H1 (cell line): ENCODE measurements around the gene AGAP3. TPM values are rescaled to one million over a fixed set of nuclear protein-coding genes. Genes with fewer than 3 reads are reported as not detected.

Source experiments
- CTCF ChIA-PET: fragments of 300-600 bp; sonication (Branson Sonifier 250); formaldehyde crosslinking; loops from one replicate; lab custom pipeline; 2021; ENCODE audit not compliant: partially characterized antibody; lab: Charles Lee
- POLR2A ChIA-PET: fragments of 300-600 bp; sonication (Branson Sonifier 250); formaldehyde crosslinking; loops from one replicate; lab custom pipeline; 2021; ENCODE audit warnings: inconsistent platforms; ENCODE audit not compliant: partially characterized antibody; lab: Charles Lee
- DNase-seq, 2 experiments: peaks; one replicate each; pipeline versions ENCODE4 v3.0.0 to v3.0.0-alpha.2; 2010 to 2022; ENCODE audit warnings: low spot score in 2 of 2, low read depth in 1 of 2, mixed read lengths in 1 of 2
- FAIRE-seq: peaks from 2 replicates; lab custom pipeline; 2011; peaks lifted over from hg19 to GRCh38; lab: Jason Lieb, UNC
- H2AFZ ChIP-seq: 2 replicates; pipeline ENCODE4 v1.8.1; 2012; ENCODE audit warnings: low read length, inconsistent platforms
- H2AK5ac ChIP-seq: 2 replicates; pipeline ENCODE4 v1.6.1; 2013; ENCODE audit warnings: low read depth, low read length
- H2BK120ac ChIP-seq: replicated peaks from 2 replicates; pipeline ENCODE3; 2013; ENCODE audit warnings: low read depth, low read length, inconsistent platforms
- H2BK12ac ChIP-seq: 2 replicates; pipeline ENCODE4 v1.6.1; 2013; ENCODE audit warnings: low read depth, low read length
- H2BK15ac ChIP-seq: 2 replicates; pipeline ENCODE4 v1.6.1; 2013; ENCODE audit warnings: low read length
- H2BK20ac ChIP-seq: 2 replicates; pipeline ENCODE4 v1.6.1; 2013; ENCODE audit warnings: low read length
- H2BK5ac ChIP-seq: 2 replicates; pipeline ENCODE4 v1.6.1; 2013; ENCODE audit warnings: low read depth, low read length
- H3K14ac ChIP-seq: 2 replicates; pipeline ENCODE4 v1.6.1; 2013; ENCODE audit warnings: inconsistent platforms; ENCODE audit not compliant: insufficient read length
- H3K18ac ChIP-seq: 2 replicates; pipeline ENCODE4 v1.6.1; 2013; ENCODE audit warnings: low read length; ENCODE audit errors: extremely low read depth
- H3K23ac ChIP-seq: 2 replicates; pipeline ENCODE4 v1.6.1; 2013; ENCODE audit warnings: inconsistent platforms; ENCODE audit not compliant: insufficient read length
- H3K23me2 ChIP-seq: 2 replicates; pipeline ENCODE4 v1.6.1; 2013; ENCODE audit warnings: low read depth, low read length
- H3K27ac ChIP-seq: 2 replicates; pipeline ENCODE4 v1.6.1; 2011; ENCODE audit warnings: low read depth, low read length, inconsistent platforms
- H3K27me3 ChIP-seq, 4 experiments: replicated peaks in 1 of 4; 1 replicate in 1 of 4; 2 replicates in 3 of 4; pipeline versions ENCODE4 v1.6.1 to v1.8.1; 2011 to 2013; ENCODE audit warnings: low read length in 3 of 4, mild to moderate bottlenecking in 3 of 4, inconsistent platforms in 2 of 4, mixed read lengths in 2 of 4, moderate library complexity in 1 of 4; ENCODE audit not compliant: control insufficient read depth in 3 of 4, insufficient read depth in 3 of 4; ENCODE audit errors: extremely low read depth in 1 of 4
- H3K36me3 ChIP-seq, 4 experiments: 2 replicates each; pipeline versions ENCODE4 v1.6.1 to v1.8.1; 2011 to 2013; ENCODE audit warnings: mild to moderate bottlenecking in 4 of 4, low read length in 3 of 4, moderate library complexity in 2 of 4, control low read depth in 1 of 4, inconsistent platforms in 1 of 4; ENCODE audit not compliant: insufficient read depth in 4 of 4, control insufficient read depth in 2 of 4
- H3K4ac ChIP-seq: replicated peaks from 2 replicates; pipeline ENCODE3; 2013; ENCODE audit warnings: low read length, low read depth, mixed read lengths, inconsistent platforms; ENCODE audit not compliant: insufficient read length
- H3K4me1 ChIP-seq, 4 experiments: replicated peaks in 1 of 4; 1 replicate in 1 of 4; 2 replicates in 3 of 4; pipeline versions ENCODE4 v1.6.1 to v1.8.1; 2011 to 2013; ENCODE audit warnings: low read length in 3 of 4, inconsistent platforms in 2 of 4, mixed read lengths in 1 of 4; ENCODE audit not compliant: insufficient read depth in 4 of 4, control insufficient read depth in 3 of 4
- H3K4me2 ChIP-seq, 2 experiments: 2 replicates each; pipeline versions ENCODE4 v1.6.1 to v1.8.1; 2011 to 2013; ENCODE audit warnings: low read depth in 2 of 2, low read length in 2 of 2, control low read depth in 1 of 2, inconsistent platforms in 1 of 2, mild to moderate bottlenecking in 1 of 2; ENCODE audit not compliant: insufficient read depth in 1 of 2
- H3K4me3 ChIP-seq, 4 experiments: fragments of 200-600, 300-600 bp in 1 of 4; sonication (generic), shearing (Covaris generic), sonication (Bioruptor Twin) in 1 of 4; 2 replicates each; pipeline versions ENCODE4 v1.5.1 to v1.8.1; 2011 to 2016; ENCODE audit warnings: low read length in 4 of 4, low read depth in 3 of 4, control low read depth in 2 of 4, inconsistent platforms in 2 of 4, mild to moderate bottlenecking in 2 of 4, mixed read lengths in 1 of 4, moderate library complexity in 1 of 4; ENCODE audit not compliant: insufficient read depth in 2 of 4; ENCODE audit errors: extremely low read depth in 1 of 4
- H3K56ac ChIP-seq: replicated peaks from 2 replicates; pipeline ENCODE3; 2013; ENCODE audit warnings: low read depth, mild to moderate bottlenecking, mixed read lengths, low read length, inconsistent platforms; ENCODE audit not compliant: insufficient read length
- H3K79me1 ChIP-seq: 2 replicates; pipeline ENCODE4 v1.6.1; 2013; ENCODE audit warnings: low read depth, low read length, control low read depth
- H3K79me2 ChIP-seq, 2 experiments: 2 replicates each; pipeline versions ENCODE4 v1.6.1 to v1.8.1; 2012 to 2013; ENCODE audit warnings: low read length in 2 of 2, mild to moderate bottlenecking in 2 of 2, inconsistent platforms in 1 of 2; ENCODE audit not compliant: insufficient read depth in 2 of 2, control insufficient read depth in 1 of 2
- H3K9ac ChIP-seq, 4 experiments: replicated peaks in 1 of 4; 1 replicate in 1 of 4; 2 replicates in 3 of 4; pipeline versions ENCODE4 v1.6.1 to v1.8.1; 2011 to 2013; ENCODE audit warnings: low read depth in 3 of 4, low read length in 3 of 4, control low read depth in 2 of 4, mild to moderate bottlenecking in 2 of 4, moderate library complexity in 2 of 4, inconsistent platforms in 1 of 4; ENCODE audit errors: extremely low read depth in 1 of 4
- H3K9me3 ChIP-seq, 2 experiments: 2 replicates each; pipeline versions ENCODE4 v1.6.1 to v1.8.1; 2012 to 2013; ENCODE audit warnings: mild to moderate bottlenecking in 2 of 2, moderate library complexity in 2 of 2, control low read depth in 1 of 2, inconsistent platforms in 1 of 2, low read depth in 1 of 2, low read length in 1 of 2, mixed read lengths in 1 of 2; ENCODE audit not compliant: insufficient read depth in 2 of 2
- H4K20me1 ChIP-seq, 2 experiments: replicated peaks in 1 of 2; 2 replicates each; pipeline versions ENCODE3 to v1.8.1; 2011 to 2013; ENCODE audit warnings: inconsistent platforms in 2 of 2, low read length in 2 of 2, mild to moderate bottlenecking in 1 of 2; ENCODE audit not compliant: insufficient read depth in 2 of 2, control insufficient read depth in 1 of 2
- H4K5ac ChIP-seq: 2 replicates; pipeline ENCODE4 v1.6.1; 2013; ENCODE audit warnings: low read length, low read depth, mixed read lengths, inconsistent platforms; ENCODE audit not compliant: insufficient read length
- H4K8ac ChIP-seq: 2 replicates; pipeline ENCODE4 v1.8.0; 2013; ENCODE audit warnings: mild to moderate bottlenecking, moderate library complexity, low read length, inconsistent platforms; ENCODE audit not compliant: insufficient read depth; ENCODE audit errors: extremely low read depth
- H4K91ac ChIP-seq: replicated peaks from 2 replicates; pipeline ENCODE3; 2013; ENCODE audit warnings: low read length, mixed read lengths, inconsistent platforms; ENCODE audit not compliant: insufficient read length
- CTBP2 ChIP-seq: IDR thresholded peaks from 2 replicates; pipeline ENCODE4 v1.7.0; 2011; ENCODE audit warnings: borderline replicate concordance, mild to moderate bottlenecking, moderate library complexity, mixed read lengths, low read length; ENCODE audit not compliant: insufficient read depth, insufficient read length
- EZH2 ChIP-seq: fragments of 200-600 bp; sonication (generic); IDR thresholded peaks from 2 replicates; pipeline ENCODE4 v1.7.1; 2012; ENCODE audit warnings: low read depth, mild to moderate bottlenecking, moderate library complexity, low read length, inconsistent platforms; ENCODE audit not compliant: severe bottlenecking
- GTF2F1 ChIP-seq: IDR thresholded peaks from 2 replicates; pipeline ENCODE4 v1.6.1; 2012; ENCODE audit warnings: low read depth, low read length, improper control_type of control experiment, borderline replicate concordance
- JUN ChIP-seq: IDR thresholded peaks from 2 replicates; pipeline ENCODE4 v1.6.1; 2011; ENCODE audit warnings: low read depth, mild to moderate bottlenecking, improper control_type of control experiment, low read length
- POLR2AphosphoS5 ChIP-seq: IDR thresholded peaks from 2 replicates; pipeline ENCODE4 v1.6.1; 2011; ENCODE audit warnings: low read depth, low read length
- SIX5 ChIP-seq: IDR thresholded peaks from 2 replicates; pipeline ENCODE4 v1.6.1; 2011; ENCODE audit warnings: mild to moderate bottlenecking, low read depth, low read length
- SP4 ChIP-seq: IDR thresholded peaks from 2 replicates; pipeline ENCODE4 v1.6.1; 2012; ENCODE audit warnings: low read length, inconsistent platforms
- WGBS, 2 experiments: shearing (Covaris generic) in 1 of 2; methylation state at CpG; one replicate each; pipeline versions ENCODE4 v1.1.6 to v1.1.7; 2013 to 2015; ENCODE audit warnings: low lambda C conversion rate in 2 of 2, mixed read lengths in 2 of 2, inconsistent platforms in 1 of 2, low coverage in 1 of 2, missing lambda C conversion rate in 1 of 2; ENCODE audit not compliant: insufficient replicate concordance in 2 of 2, insufficient coverage in 1 of 2, insufficient read length in 1 of 2; ENCODE audit errors: extremely low coverage in 1 of 2, missing lambda C conversion rate in 1 of 2; 5-methylcytosine and 5-hydroxymethylcytosine counted together
- polyA plus RNA-seq, 7 experiments: library from polyadenylated mRNA; depleted of rRNA in 3 of 7; stranded (reverse) in 5 of 7; unstranded in 2 of 7; fragments of >200 nt in 5 of 7; fragments of 200-250 nt in 2 of 7; gene quantifications; 1 replicate in 5 of 7; 2 replicates in 1 of 7; 4 replicates in 1 of 7; pipeline versions ENCODE4 v1.2.1 to v1.2.3, GENCODE V29; 2011 to 2013; ENCODE audit warnings: missing spikeins in 2 of 7, mixed read lengths in 2 of 7
- total RNA-seq: library from RNA; stranded (reverse); fragmentation: NEBNext Ultra II Directional; extraction: Animal tissue kit (Norgen Biotek cat#: 25700); gene quantifications from 2 replicates; pipeline ENCODE4 v1.2.1, GENCODE V29; 2021
- TF ChIP-seq, protein P1 (sequence below): IDR thresholded peaks from 2 replicates; pipeline ENCODE4 v1.6.1; 2012; ENCODE audit warnings: inconsistent platforms
- TF ChIP-seq, protein P2 (sequence below): IDR thresholded peaks from 2 replicates; pipeline ENCODE4 v1.6.1; 2011; ENCODE audit warnings: low read depth, mild to moderate bottlenecking, low read length; ENCODE audit not compliant: insufficient read depth
- TF ChIP-seq, protein P3 (sequence below), 3 experiments: IDR thresholded peaks; 1 replicate in 2 of 3; 2 replicates in 1 of 3; pipeline versions ENCODE4 v1.5.1 to v1.6.1; 2011; ENCODE audit warnings: low read length in 3 of 3, mild to moderate bottlenecking in 3 of 3, inconsistent platforms in 2 of 3, low read depth in 1 of 3, moderate library complexity in 1 of 3; ENCODE audit not compliant: insufficient read depth in 1 of 3; ENCODE audit errors: control extremely low read depth in 1 of 3

The AGAP3 gene
- total and polyA plus RNA-seq, 2 of the 8 experiments (the other 6 are each of a cell fraction or from before 2014, with no cell fraction given) = 66.4 to 120 TPM

DNA sequence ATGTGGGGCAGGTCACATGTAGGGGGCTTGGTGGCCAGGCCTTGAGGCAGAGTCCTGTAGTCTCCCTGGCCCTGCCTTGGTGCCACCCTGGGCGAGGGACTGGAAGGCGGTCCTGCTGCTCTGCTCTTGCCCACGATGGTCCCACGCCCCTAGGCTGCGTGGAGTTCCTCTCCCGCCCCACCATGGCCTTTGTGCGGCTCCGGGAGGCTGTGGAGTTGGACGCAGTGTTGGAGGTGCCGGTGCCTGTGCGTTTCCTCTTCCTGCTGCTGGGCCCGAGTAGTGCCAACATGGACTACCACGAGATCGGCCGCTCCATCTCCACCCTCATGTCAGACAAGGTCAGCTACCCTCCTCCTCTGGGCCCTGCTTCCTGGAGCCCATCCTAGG lies 15.7 kb upstream of the AGAP3 start:
- Histone ChIP-seq H2BK15ac (no peak overlapping the region), H4K91ac (no peak overlapping the region), H3K18ac (no peak overlapping the region), H2BK12ac (no peak overlapping the region), H3K56ac (no peak overlapping the region), H2BK120ac (no peak overlapping the region), H2AK5ac (no peak overlapping the region), H3K27ac (no peak overlapping the region; the same call in 1 of the 2 replicates), H4K8ac (no peak overlapping the region), H3K9ac (no peak overlapping the region), H3K4me1 (peaks cover 3 to 6% (median 5%) of the 10 kb centered on the region in 4 experiments), H3K4ac (no peak overlapping the region), H2BK5ac (no peak overlapping the region), H4K5ac (no peak overlapping the region), H3K14ac (no peak overlapping the region), H3K36me3 (peaks cover 28 to 73% (median 54%) of the 10 kb centered on the region in 4 experiments), H4K20me1 (peaks cover 3 to 13% of the 10 kb centered on the region in 2 experiments), H3K4me3 (no peak overlapping the region), H2AFZ (no peak overlapping the region), H3K23ac (no peak overlapping the region), H3K79me2 (no peaks in the 10 kb centered on the region), H2BK20ac (no peak overlapping the region), H3K79me1 (no peaks in the 10 kb centered on the region), H3K4me2 (no peak overlapping the region), H3K9me3 (no peaks in the 10 kb centered on the region), H3K27me3 (no peaks in the 10 kb centered on the region), H3K23me2 (no peaks in the 10 kb centered on the region)
- no peak for DNase-seq
- 96% methylated on average over 9 of the region's 15 CpGs; no CpG with 5 or more reads in 1 of the 2 experiments for WGBS, 2 experiments
- FAIRE-seq = no peak
- ChIA-PET POLR2A (interaction anchor here (1.6 to 1.8 kb wide), 2 partner anchors 8 to 10 kb away, joined by 4 to 7 read pairs; no protein-coding TSS in a partner anchor), CTCF (interaction anchor here (6.5 kb wide), 1 partner anchor 40 kb away, joined by 36 read pairs; no protein-coding TSS in a partner anchor)
- no peak for TF ChIP-seq EZH2
- no peak for TF ChIP-seq POLR2AphosphoS5
- TF ChIP-seq, protein P1, sequence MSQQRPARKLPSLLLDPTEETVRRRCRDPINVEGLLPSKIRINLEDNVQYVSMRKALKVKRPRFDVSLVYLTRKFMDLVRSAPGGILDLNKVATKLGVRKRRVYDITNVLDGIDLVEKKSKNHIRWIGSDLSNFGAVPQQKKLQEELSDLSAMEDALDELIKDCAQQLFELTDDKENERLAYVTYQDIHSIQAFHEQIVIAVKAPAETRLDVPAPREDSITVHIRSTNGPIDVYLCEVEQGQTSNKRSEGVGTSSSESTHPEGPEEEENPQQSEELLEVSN = no peak
- TF ChIP-seq SP4 = no peak
- no peak for TF ChIP-seq GTF2F1
- no peak for TF ChIP-seq JUN
- TF ChIP-seq CTBP2 = no peak
- TF ChIP-seq, protein P2, sequence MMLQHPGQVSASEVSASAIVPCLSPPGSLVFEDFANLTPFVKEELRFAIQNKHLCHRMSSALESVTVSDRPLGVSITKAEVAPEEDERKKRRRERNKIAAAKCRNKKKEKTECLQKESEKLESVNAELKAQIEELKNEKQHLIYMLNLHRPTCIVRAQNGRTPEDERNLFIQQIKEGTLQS = no peak
- no peak for TF ChIP-seq SIX5
- TF ChIP-seq, protein P3, sequence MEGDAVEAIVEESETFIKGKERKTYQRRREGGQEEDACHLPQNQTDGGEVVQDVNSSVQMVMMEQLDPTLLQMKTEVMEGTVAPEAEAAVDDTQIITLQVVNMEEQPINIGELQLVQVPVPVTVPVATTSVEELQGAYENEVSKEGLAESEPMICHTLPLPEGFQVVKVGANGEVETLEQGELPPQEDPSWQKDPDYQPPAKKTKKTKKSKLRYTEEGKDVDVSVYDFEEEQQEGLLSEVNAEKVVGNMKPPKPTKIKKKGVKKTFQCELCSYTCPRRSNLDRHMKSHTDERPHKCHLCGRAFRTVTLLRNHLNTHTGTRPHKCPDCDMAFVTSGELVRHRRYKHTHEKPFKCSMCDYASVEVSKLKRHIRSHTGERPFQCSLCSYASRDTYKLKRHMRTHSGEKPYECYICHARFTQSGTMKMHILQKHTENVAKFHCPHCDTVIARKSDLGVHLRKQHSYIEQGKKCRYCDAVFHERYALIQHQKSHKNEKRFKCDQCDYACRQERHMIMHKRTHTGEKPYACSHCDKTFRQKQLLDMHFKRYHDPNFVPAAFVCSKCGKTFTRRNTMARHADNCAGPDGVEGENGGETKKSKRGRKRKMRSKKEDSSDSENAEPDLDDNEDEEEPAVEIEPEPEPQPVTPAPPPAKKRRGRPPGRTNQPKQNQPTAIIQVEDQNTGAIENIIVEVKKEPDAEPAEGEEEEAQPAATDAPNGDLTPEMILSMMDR (IDR thresholded peaks at IDR 0.05; ENCODE audit: control extremely low read depth in 1 of 3, insufficient read depth in 1 of 3, low read depth in 1 of 3, low read length in 3 of 3) = no peak
